CD4-positive, alpha-beta T cell (primary cell): Measurements from ENCODE around the gene MARCKS. TPM values are rescaled to one million over a fixed set of nuclear protein-coding genes. Genes with fewer than 3 reads are reported as not detected.
A peak's percentile ranks its signal among the peaks of the same experiment; 100 is the strongest.

Experiments used
- ATAC-seq: fragments of 200-7000 bp; cut with Tn5 transposase; one replicate; pipeline ENCODE4 v1.10.0; 2022; ENCODE audit warnings: mild to moderate bottlenecking; ENCODE audit not compliant: poor library complexity
- CTCF ChIA-PET: fragments of 350-600 bp; sonication (Branson Sonifier 250); formaldehyde crosslinking; loops from one replicate; lab custom pipeline; 2021; ENCODE audit warnings: antibody characterized with exemption, inconsistent platforms; lab: Charles Lee
- POLR2A ChIA-PET: fragments of 350-600 bp; sonication (Branson Sonifier 250); formaldehyde crosslinking; loops from one replicate; lab custom pipeline; 2021; ENCODE audit warnings: antibody characterized with exemption, inconsistent platforms; lab: Charles Lee
- DNase-seq, 14 experiments: peaks; one replicate each; pipeline ENCODE4 v3.0.0-alpha.2; 2013 to 2020; ENCODE audit warnings: mixed read lengths in 2 of 14
- H3K27ac ChIP-seq, 2 donors: one replicate each; pipeline versions ENCODE4 v1.5.1 to v1.7.0; 2013; ENCODE audit warnings: low read length in 2 of 2, low read depth in 1 of 2, mild to moderate bottlenecking in 1 of 2
- H3K27me3 ChIP-seq, 2 experiments: 1 replicate in 1 of 2; 2 replicates in 1 of 2; pipeline versions ENCODE4 v1.6.1 to v1.7.0; 2013; ENCODE audit warnings: low read length in 2 of 2, control low read depth in 1 of 2, mild to moderate bottlenecking in 1 of 2, moderate library complexity in 1 of 2; ENCODE audit not compliant: insufficient read depth in 2 of 2, control insufficient read depth in 1 of 2
- H3K36me3 ChIP-seq: one replicate; pipeline ENCODE4 v1.6.1; 2013; ENCODE audit warnings: low read length, control low read depth; ENCODE audit not compliant: insufficient read depth
- H3K4me1 ChIP-seq: one replicate; pipeline ENCODE4 v1.6.1; 2013; ENCODE audit warnings: low read length, control low read depth; ENCODE audit not compliant: insufficient read depth
- H3K4me3 ChIP-seq: one replicate; pipeline ENCODE4 v1.5.1; 2013; ENCODE audit warnings: mild to moderate bottlenecking, low read length, moderate library complexity
- H3K9me3 ChIP-seq, 2 experiments: 1 replicate in 1 of 2; 2 replicates in 1 of 2; pipeline versions ENCODE4 v1.6.1 to v1.7.0; 2013; ENCODE audit warnings: low read length in 2 of 2, mild to moderate bottlenecking in 2 of 2, control low read depth in 1 of 2, moderate library complexity in 1 of 2; ENCODE audit not compliant: control insufficient read depth in 1 of 2, insufficient read depth in 1 of 2
- H3K27ac Mint-ChIP-seq: one replicate; pipeline ENCODE4 v1.8.0; 2020; ENCODE audit warnings: mixed read lengths
- H3K27me3 Mint-ChIP-seq: one replicate; pipeline ENCODE4 v1.8.0; 2021; ENCODE audit warnings: mixed read lengths
- H3K36me3 Mint-ChIP-seq: one replicate; pipeline ENCODE4 v1.8.0; 2021; ENCODE audit warnings: low read depth, mixed read lengths
- H3K4me1 Mint-ChIP-seq: one replicate; pipeline ENCODE4 v1.8.0; 2021; ENCODE audit warnings: low read depth, mixed read lengths
- H3K4me3 Mint-ChIP-seq: one replicate; pipeline ENCODE4 v1.8.0; 2020; ENCODE audit warnings: mild to moderate bottlenecking, mixed read lengths
- H3K9me3 Mint-ChIP-seq: one replicate; pipeline ENCODE4 v1.8.0; 2020; ENCODE audit warnings: mixed read lengths
- CTCF ChIP-seq: fragments of 200-600 bp; IDR thresholded peaks from one replicate; pipeline ENCODE4 v1.8.0; 2022; ENCODE audit warnings: antibody characterized with exemption, mild to moderate bottlenecking
- intact Hi-C, 2 experiments: fragments of 100-400 bp; cut with DNase I in 1 of 2; cut with micrococcal nuclease in 1 of 2; formaldehyde crosslinking; loops; one replicate each; pipeline versions ENCODE4 v1.15.1 to v1.9.0; 2023 to 2025; cut with DNase I, micrococcal nuclease
- total RNA-seq, 174 experiments: library from RNA in 2 of 174; stranded (reverse) in 2 of 174; gene quantifications; one replicate each; pipeline ENCODE4 v1.2.3 and lab custom pipeline; 2021 to 2026

Gene MARCKS
- total RNA-seq, 2 experiments from 2014 or later: 0.63 to 0.70 TPM

- H3K27ac ChIP-seq: no peak overlapping the region
- no peaks in the 10 kb centered on the region for H3K36me3 Mint-ChIP-seq
- no peak overlapping the region for H3K27ac Mint-ChIP-seq
- intact Hi-C loops: loop anchor here (1.0 to 10.0 kb wide), 5 partner anchors 552 to 1678 kb away; no protein-coding TSS in a partner anchor
- H3K4me3 Mint-ChIP-seq: peak overlapping the region; percentile 82
- CTCF ChIA-PET: interaction anchor here (0.8 to 1.2 kb wide), 4 partner anchors 9 to 1678 kb away, joined by 3 to 4 read pairs (median 4); no protein-coding TSS in a partner anchor
- TF ChIP-seq CTCF: peak; percentile 71
- peaks cover 49% of the 10 kb centered on the region for H3K4me1 ChIP-seq
- peak overlapping the region; percentile 50 for H3K4me3 ChIP-seq
- H3K27me3 ChIP-seq: peaks cover 50 to 57% of the 10 kb centered on the region in 2 experiments
- POLR2A ChIA-PET: no interaction called here
- ATAC-seq: peak; percentile 74
- H3K36me3 ChIP-seq: no peaks in the 10 kb centered on the region
- peaks cover 42% of the 10 kb centered on the region for H3K27me3 Mint-ChIP-seq
- no peaks in the 10 kb centered on the region for H3K9me3 Mint-ChIP-seq
- peaks cover 5% of the 10 kb centered on the region for H3K4me1 Mint-ChIP-seq
- peak; percentile 27 to 88 (median 54) for DNase-seq
- H3K9me3 ChIP-seq: peaks cover 0 to 36% of the 10 kb centered on the region in 2 experiments
Observed at GRCh38 chr6:113858480-113859348, 1.6 kb downstream of the MARCKS start.

- ATAC-seq (no peak), DNase-seq (peak in 2 of 14 experiments; percentile 3 to 19)
- peaks cover 5% of the 10 kb centered on the region for H3K4me1 Mint-ChIP-seq
- peaks cover 0 to 34% of the 10 kb centered on the region in 2 experiments for H3K9me3 ChIP-seq
- CTCF ChIA-PET: interaction anchor here (0.8 to 1.2 kb wide), 4 partner anchors 8 to 1679 kb away, joined by 3 to 4 read pairs (median 4); no protein-coding TSS in a partner anchor
- intact Hi-C loops: loop anchor here (2.0 to 10.0 kb wide), 3 partner anchors 553 to 1677 kb away; no protein-coding TSS in a partner anchor
- no peaks in the 10 kb centered on the region for H3K36me3 ChIP-seq
- H3K27ac ChIP-seq: no peak overlapping the region
- H3K4me1 ChIP-seq: peaks cover 47% of the 10 kb centered on the region
- POLR2A ChIA-PET: no interaction called here
- H3K9me3 Mint-ChIP-seq: no peaks in the 10 kb centered on the region
- no peak overlapping the region for H3K27ac Mint-ChIP-seq
- TF ChIP-seq CTCF: no peak
- no peaks in the 10 kb centered on the region for H3K36me3 Mint-ChIP-seq
- peaks cover 44 to 56% of the 10 kb centered on the region in 2 experiments for H3K27me3 ChIP-seq
- H3K4me3 ChIP-seq: peak overlapping the region; percentile 50
- H3K4me3 Mint-ChIP-seq: peak overlapping the region; percentile 34
- peaks cover 41% of the 10 kb centered on the region for H3K27me3 Mint-ChIP-seq
Observed at GRCh38 chr6:113859349-113860180, 2.4 kb downstream of the MARCKS start.
